ENCODE data around the gene NBPF4.

GRCh38 chr1:108194051-108194450, 49.8 kb downstream of the NBPF4 start:
- TF ChIP-seq CTCF (IDR thresholded peaks at IDR 0.05), result no peak
- TF ChIP-seq POLR2A (IDR thresholded peaks at IDR 0.05), result no peak
